ENCODE results near the gene SLC35A1. TPM values are rescaled to one million over a fixed set of nuclear protein-coding genes. Genes with fewer than 3 reads are reported as not detected.

SLC35A1 gene
- total RNA-seq, 2 experiments from 2014 or later: 3.8 to 4.9 TPM

DNA sequence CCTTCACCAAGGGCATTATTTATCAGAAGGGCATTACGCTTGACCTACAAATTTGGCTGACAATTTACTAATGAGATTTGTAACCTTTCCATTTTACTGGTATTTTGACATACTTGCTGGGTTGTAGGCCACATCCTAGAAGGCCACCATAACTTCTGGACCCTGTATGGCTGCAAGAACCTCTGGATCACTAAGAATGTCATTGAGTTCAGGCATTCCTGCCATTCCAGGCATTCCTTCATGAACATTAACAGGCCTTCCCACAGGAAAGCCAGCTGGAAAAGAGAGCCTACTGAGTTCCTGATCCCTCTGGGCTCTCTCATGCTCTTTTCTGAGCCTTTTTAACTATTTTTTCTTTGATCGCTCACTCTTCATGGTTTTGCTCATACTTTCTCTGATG, 28.4 kb upstream of the SLC35A1 start:
- intact Hi-C loops (cut with DNase I, micrococcal nuclease): no loop called here
- H3K27me3 ChIP-seq (ENCODE audit: control insufficient read depth in 1 of 2, insufficient read depth in 2 of 2, low read length in 2 of 2): peaks cover 2 to 4% of the 10 kb centered on the region in 2 experiments
- Mint-ChIP-seq H3K4me1 (ENCODE audit: low read depth) (no peaks in the 10 kb centered on the region), H3K27me3 (peaks cover 50% of the 10 kb centered on the region), H3K9me3 (peaks cover 3% of the 10 kb centered on the region), H3K36me3 (ENCODE audit: low read depth) (no peaks in the 10 kb centered on the region), H3K4me3 (no peak overlapping the region), H3K27ac (no peak overlapping the region)
- CTCF ChIA-PET: interaction anchor here (0.5 kb wide), 1 partner anchor 45 kb away, joined by 5 read pairs; no protein-coding TSS in a partner anchor
- TF ChIP-seq, protein P1, sequence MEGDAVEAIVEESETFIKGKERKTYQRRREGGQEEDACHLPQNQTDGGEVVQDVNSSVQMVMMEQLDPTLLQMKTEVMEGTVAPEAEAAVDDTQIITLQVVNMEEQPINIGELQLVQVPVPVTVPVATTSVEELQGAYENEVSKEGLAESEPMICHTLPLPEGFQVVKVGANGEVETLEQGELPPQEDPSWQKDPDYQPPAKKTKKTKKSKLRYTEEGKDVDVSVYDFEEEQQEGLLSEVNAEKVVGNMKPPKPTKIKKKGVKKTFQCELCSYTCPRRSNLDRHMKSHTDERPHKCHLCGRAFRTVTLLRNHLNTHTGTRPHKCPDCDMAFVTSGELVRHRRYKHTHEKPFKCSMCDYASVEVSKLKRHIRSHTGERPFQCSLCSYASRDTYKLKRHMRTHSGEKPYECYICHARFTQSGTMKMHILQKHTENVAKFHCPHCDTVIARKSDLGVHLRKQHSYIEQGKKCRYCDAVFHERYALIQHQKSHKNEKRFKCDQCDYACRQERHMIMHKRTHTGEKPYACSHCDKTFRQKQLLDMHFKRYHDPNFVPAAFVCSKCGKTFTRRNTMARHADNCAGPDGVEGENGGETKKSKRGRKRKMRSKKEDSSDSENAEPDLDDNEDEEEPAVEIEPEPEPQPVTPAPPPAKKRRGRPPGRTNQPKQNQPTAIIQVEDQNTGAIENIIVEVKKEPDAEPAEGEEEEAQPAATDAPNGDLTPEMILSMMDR (IDR thresholded peaks at IDR 0.05): no peak
- DNase-seq (no peak), ATAC-seq (ENCODE audit: poor library complexity) (no peak)
- POLR2A ChIA-PET: no interaction called here
- H3K4me1 ChIP-seq (ENCODE audit: insufficient read depth, low read length): no peaks in the 10 kb centered on the region
- H3K9me3 ChIP-seq (ENCODE audit: control insufficient read depth in 1 of 2, insufficient read depth in 1 of 2, low read length in 2 of 2): no peaks in the 10 kb centered on the region
- no peaks in the 10 kb centered on the region for H3K36me3 ChIP-seq (ENCODE audit: insufficient read depth, low read length)
- no peak overlapping the region for H3K4me3 ChIP-seq (ENCODE audit: low read length)
- no peak overlapping the region for H3K27ac ChIP-seq (ENCODE audit: low read depth in 1 of 2, low read length in 2 of 2)

DNA sequence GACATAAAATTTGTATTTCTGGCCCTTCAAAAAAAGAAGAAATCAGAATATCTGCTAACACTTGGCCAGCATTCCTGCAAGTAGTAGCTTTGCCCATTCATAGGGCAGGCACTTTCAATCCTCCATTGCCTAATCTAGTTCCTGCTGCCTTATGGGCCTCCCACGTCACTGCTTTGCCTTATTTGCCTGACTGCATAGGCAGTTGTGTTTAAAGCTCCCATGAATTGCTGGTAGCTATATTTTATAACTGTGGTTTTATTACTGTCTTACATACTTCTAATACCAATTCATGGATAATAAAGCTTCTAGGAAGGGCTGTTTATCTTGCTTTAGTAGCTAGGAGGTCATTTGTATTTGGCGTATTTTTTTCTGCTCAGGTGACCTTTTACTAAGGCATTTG, 7.7 kb upstream of the SLC35A1 start:
- ChIA-PET CTCF (no interaction called here), POLR2A (no interaction called here)
- Mint-ChIP-seq H3K4me1 (ENCODE audit: low read depth) (no peaks in the 10 kb centered on the region), H3K4me3 (no peak overlapping the region), H3K9me3 (peaks cover 2% of the 10 kb centered on the region), H3K27ac (no peak overlapping the region), H3K36me3 (ENCODE audit: low read depth) (no peaks in the 10 kb centered on the region), H3K27me3 (peaks cover 47% of the 10 kb centered on the region)
- no peaks in the 10 kb centered on the region for H3K36me3 ChIP-seq (ENCODE audit: insufficient read depth, low read length)
- intact Hi-C loops (cut with DNase I, micrococcal nuclease): no loop called here
- DNase-seq: no peak
- H3K27ac ChIP-seq (ENCODE audit: low read depth in 1 of 2, low read length in 2 of 2): no peak overlapping the region
- no peaks in the 10 kb centered on the region for H3K4me1 ChIP-seq (ENCODE audit: insufficient read depth, low read length)
- peaks cover 0 to 5% of the 10 kb centered on the region in 2 experiments for H3K27me3 ChIP-seq (ENCODE audit: control insufficient read depth in 1 of 2, insufficient read depth in 2 of 2, low read length in 2 of 2)
- TF ChIP-seq, protein P1 (IDR thresholded peaks at IDR 0.05): no peak
- H3K9me3 ChIP-seq (ENCODE audit: control insufficient read depth in 1 of 2, insufficient read depth in 1 of 2, low read length in 2 of 2): no peaks in the 10 kb centered on the region
- no peak for ATAC-seq (ENCODE audit: poor library complexity)
- no peak overlapping the region for H3K4me3 ChIP-seq (ENCODE audit: low read length)

DNA sequence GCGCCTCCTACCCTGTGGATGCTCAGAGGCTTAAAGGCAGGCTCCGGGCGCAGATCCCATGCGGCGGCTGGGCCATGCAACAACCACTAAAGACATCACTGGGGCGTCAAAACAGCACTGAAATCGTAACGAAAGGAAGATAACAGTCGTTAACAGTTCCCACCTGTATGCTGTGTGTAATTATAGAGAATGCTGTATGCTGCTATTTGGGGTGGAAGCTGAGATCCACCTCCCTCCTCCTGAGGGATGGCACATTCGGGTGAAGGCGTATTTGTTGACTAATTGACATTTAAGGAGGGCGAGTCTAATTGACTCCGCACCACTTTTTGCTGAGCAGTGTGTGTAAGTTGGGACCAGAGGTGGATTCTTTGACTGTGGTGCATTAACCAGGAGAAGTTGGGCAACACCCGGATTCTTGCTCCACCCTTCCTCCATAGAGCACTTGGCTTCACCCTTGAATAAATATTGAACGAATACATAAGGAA, 687 bp downstream of the SLC35A1 start:
- POLR2A ChIA-PET: interaction anchor here (0.6 to 1.7 kb wide), 4 partner anchors 30 to 226 kb away, joined by 3 to 11 read pairs (median 4); partner anchors contain the start of genes CFAP206, ORC3 and RARS2

More for the DNA sequence above, 687 bp downstream of the SLC35A1 start:
- CTCF ChIA-PET: no interaction called here
- intact Hi-C loops (cut with DNase I, micrococcal nuclease): loop anchor here (2.0 to 10.0 kb wide), 10 partner anchors 61 to 1609 kb away; partner anchors contain the start of genes AKIRIN2 (in 2 of the 2), ORC3 (in 2 of the 2), PNRC1 (in 1 of the 2) and RNGTT (in 1 of the 2)
- peaks cover 28% of the 10 kb centered on the region for H3K4me1 Mint-ChIP-seq (ENCODE audit: low read depth)
- peaks cover 8% of the 10 kb centered on the region for H3K36me3 ChIP-seq (ENCODE audit: insufficient read depth, low read length)
- no peaks in the 10 kb centered on the region for H3K27me3 ChIP-seq (ENCODE audit: control insufficient read depth in 1 of 2, insufficient read depth in 2 of 2, low read length in 2 of 2)
- ATAC-seq (ENCODE audit: poor library complexity) (peak; percentile 72), DNase-seq (peak in 9 of 14 experiments; percentile 38 to 79 (median 50))
- H3K9me3 Mint-ChIP-seq: no peaks in the 10 kb centered on the region
- H3K9me3 ChIP-seq (ENCODE audit: control insufficient read depth in 1 of 2, insufficient read depth in 1 of 2, low read length in 2 of 2): no peaks in the 10 kb centered on the region
- H3K27me3 Mint-ChIP-seq: no peaks in the 10 kb centered on the region
- H3K4me3 ChIP-seq (ENCODE audit: low read length): peak overlapping the region; percentile 92
- H3K27ac ChIP-seq (ENCODE audit: low read depth in 1 of 2, low read length in 2 of 2): peak overlapping the region; percentile 77 to 97
- TF ChIP-seq, protein P1 (IDR thresholded peaks at IDR 0.05): no peak
- peaks cover 15% of the 10 kb centered on the region for H3K36me3 Mint-ChIP-seq (ENCODE audit: low read depth)
- peak overlapping the region; percentile 92 for H3K4me3 Mint-ChIP-seq
- H3K27ac Mint-ChIP-seq: peak overlapping the region; percentile 93
- H3K4me1 ChIP-seq (ENCODE audit: insufficient read depth, low read length): peaks cover 13% of the 10 kb centered on the region
